ENCODE measurements around the gene FBXW11. TPM values are rescaled to one million over a fixed set of nuclear protein-coding genes. Genes with fewer than 3 reads are reported as not detected.

The FBXW11 gene
- total and polyA plus RNA-seq, 2 of the 8 experiments (the other 6 are each of a cell fraction or from before 2014, with no cell fraction given): 45.0 to 75.6 TPM

DNA sequence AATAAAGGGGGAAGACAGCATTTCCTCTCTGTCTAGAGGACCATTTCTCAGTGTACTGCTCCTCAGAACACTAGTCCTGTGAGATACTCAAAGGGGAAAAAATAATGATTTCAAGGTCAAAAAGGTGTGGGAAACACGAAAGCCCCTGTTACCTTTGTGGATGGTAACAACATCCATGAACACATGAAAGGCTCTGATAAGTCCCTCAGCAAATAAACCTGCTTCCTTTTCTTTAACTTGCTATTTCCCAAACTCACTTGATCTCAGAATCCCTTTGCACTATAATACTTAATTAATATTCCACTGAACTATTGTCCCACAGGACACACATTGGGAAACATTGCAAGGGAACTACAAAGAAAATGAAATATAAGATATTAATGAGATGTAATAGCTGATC, 155.2 kb downstream of the FBXW11 start:
- no peak overlapping the region for H3K14ac ChIP-seq (ENCODE audit: insufficient read length)
- no peaks in the 10 kb centered on the region for H3K36me3 ChIP-seq (ENCODE audit: control insufficient read depth in 2 of 4, insufficient read depth in 4 of 4, low read length in 3 of 4)
- H3K27me3 ChIP-seq (replicated peaks in 1 of 4; ENCODE audit: control insufficient read depth in 3 of 4, extremely low read depth in 1 of 4, insufficient read depth in 3 of 4, low read length in 3 of 4): no peaks in the 10 kb centered on the region
- H3K4me3 ChIP-seq (ENCODE audit: extremely low read depth in 1 of 4, insufficient read depth in 2 of 4, low read depth in 3 of 4, low read length in 4 of 4): no peak overlapping the region
- H3K4me2 ChIP-seq (ENCODE audit: insufficient read depth in 1 of 2, low read depth in 2 of 2, low read length in 2 of 2): no peak overlapping the region
- no peak overlapping the region for H3K56ac ChIP-seq (replicated peaks; ENCODE audit: insufficient read length, low read depth, low read length)
- no peak overlapping the region for H3K27ac ChIP-seq (ENCODE audit: low read depth, low read length)
- no peak overlapping the region for H2AK5ac ChIP-seq (ENCODE audit: low read depth, low read length)
- no peak overlapping the region for H2BK12ac ChIP-seq (ENCODE audit: low read depth, low read length)
- DNase-seq (ENCODE audit: low read depth in 1 of 2, low spot score in 2 of 2) (no peak), FAIRE-seq (no peak)
- POLR2A ChIA-PET (ENCODE audit: partially characterized antibody): interaction anchor here (1.1 kb wide), 1 partner anchor 221 kb away, joined by 3 read pairs; no protein-coding TSS in a partner anchor
- H3K23me2 ChIP-seq (ENCODE audit: low read depth, low read length): no peaks in the 10 kb centered on the region
- H3K79me2 ChIP-seq (ENCODE audit: control insufficient read depth in 1 of 2, insufficient read depth in 2 of 2, low read length in 2 of 2): no peaks in the 10 kb centered on the region
- H3K9ac ChIP-seq (replicated peaks in 1 of 4; ENCODE audit: extremely low read depth in 1 of 4, low read depth in 3 of 4, low read length in 3 of 4): no peak overlapping the region; a peak in 2 of 7 replicates
- no peak overlapping the region for H2BK5ac ChIP-seq (ENCODE audit: low read depth, low read length)
- H4K20me1 ChIP-seq (replicated peaks in 1 of 2; ENCODE audit: control insufficient read depth in 1 of 2, insufficient read depth in 2 of 2, low read length in 2 of 2): no peaks in the 10 kb centered on the region
- no peak overlapping the region for H4K8ac ChIP-seq (ENCODE audit: extremely low read depth, insufficient read depth, low read length)
- 82% methylated on average over 1 of the region's 1 CpG; no CpG with 5 or more reads in 1 of the 2 experiments for WGBS, 2 experiments (ENCODE audit: extremely low coverage in 1 of 2, insufficient coverage in 1 of 2, insufficient read length in 1 of 2, insufficient replicate concordance in 2 of 2, low coverage in 1 of 2, low lambda C conversion rate in 2 of 2, missing lambda C conversion rate in 1 of 2)
- no peak overlapping the region for H2AFZ ChIP-seq (ENCODE audit: low read length)
- H3K23ac ChIP-seq (ENCODE audit: insufficient read length): no peak overlapping the region
- H3K4me1 ChIP-seq (replicated peaks in 1 of 4; ENCODE audit: control insufficient read depth in 3 of 4, insufficient read depth in 4 of 4, low read length in 3 of 4): peaks cover 0 to 6% (median 1%) of the 10 kb centered on the region in 4 experiments; a peak in 5 of 7 replicates
- CTCF ChIA-PET (ENCODE audit: partially characterized antibody): interaction anchor here (0.7 to 1.9 kb wide), 6 partner anchors 9 to 432 kb away, joined by 3 to 12 read pairs (median 4); partner anchors contain the start of gene FGF18
- no peak overlapping the region for H3K18ac ChIP-seq (ENCODE audit: extremely low read depth, low read length)
- H3K79me1 ChIP-seq (ENCODE audit: low read depth, low read length): no peaks in the 10 kb centered on the region
- H3K4ac ChIP-seq (replicated peaks; ENCODE audit: insufficient read length, low read depth, low read length): no peak overlapping the region
- no peak overlapping the region for H4K91ac ChIP-seq (replicated peaks; ENCODE audit: insufficient read length, low read length)
- H2BK120ac ChIP-seq (replicated peaks; ENCODE audit: low read depth, low read length): no peak overlapping the region
- H2BK15ac ChIP-seq (ENCODE audit: low read length): no peak overlapping the region
- no peaks in the 10 kb centered on the region for H3K9me3 ChIP-seq (ENCODE audit: insufficient read depth in 2 of 2, low read depth in 1 of 2, low read length in 1 of 2)
- no peak overlapping the region for H4K5ac ChIP-seq (ENCODE audit: insufficient read length, low read depth, low read length)
- no peak overlapping the region for H2BK20ac ChIP-seq (ENCODE audit: low read length)
- TF ChIP-seq BRCA1 (IDR thresholded peaks at IDR 0.05; ENCODE audit: low read depth, low read length) (no peak), HDAC2 (IDR thresholded peaks at IDR 0.05; ENCODE audit: borderline replicate concordance in 1 of 2, low read depth in 2 of 2, low read length in 2 of 2) (no peak), CHD1 (IDR thresholded peaks at IDR 0.05; ENCODE audit: low read depth, low read length) (no peak)

Data from H1 (cell line).